ENCODE results near the gene ASB13. TPM values are rescaled to one million over a fixed set of nuclear protein-coding genes. Genes with fewer than 3 reads are reported as not detected.

The ASB13 gene
- total RNA-seq (2014; rRNA removed; shearing (Covaris generic)): 18.3 and 19.1 TPM in 2 replicates
- polyA plus RNA-seq (2014; cell fraction: nucleus; rRNA removed): 21.0 and 22.4 TPM in 2 replicates

- peak; percentile 38 for DNase-seq (ENCODE audit: extremely low read depth, low read depth)
Measured at GRCh38 chr10:5666008-5666840, at the start of gene ASB13. ASB13 (minus strand) TSS chr10:5666595; CDS start chr10:5666551, 44 bp downstream.

DNA sequence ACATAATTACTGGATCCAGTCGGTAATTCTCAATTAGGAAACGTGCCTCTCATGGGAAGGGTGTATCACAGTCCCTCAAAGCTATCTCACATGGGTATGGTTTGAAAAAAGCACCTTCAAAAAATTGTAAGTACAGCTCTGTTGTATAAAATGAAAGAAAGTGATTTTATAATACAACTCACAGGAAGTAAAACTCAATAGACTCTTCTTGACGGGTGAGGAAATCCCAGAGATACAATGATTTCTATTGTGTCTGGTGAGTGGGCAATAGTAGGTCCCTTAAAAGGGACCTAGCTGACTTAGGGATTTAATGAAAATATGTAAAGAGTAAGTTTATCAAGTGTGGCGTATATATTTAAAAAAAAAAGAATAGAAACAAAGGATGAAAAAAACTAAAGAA, 45.2 kb upstream of the ASB13 start:
- no peak for DNase-seq (ENCODE audit: extremely low read depth, low read depth)

GRCh38 chr10:5710859-5711258, 44.5 kb upstream of the ASB13 start:
- no peak for DNase-seq (ENCODE audit: extremely low read depth, low read depth)

DNA sequence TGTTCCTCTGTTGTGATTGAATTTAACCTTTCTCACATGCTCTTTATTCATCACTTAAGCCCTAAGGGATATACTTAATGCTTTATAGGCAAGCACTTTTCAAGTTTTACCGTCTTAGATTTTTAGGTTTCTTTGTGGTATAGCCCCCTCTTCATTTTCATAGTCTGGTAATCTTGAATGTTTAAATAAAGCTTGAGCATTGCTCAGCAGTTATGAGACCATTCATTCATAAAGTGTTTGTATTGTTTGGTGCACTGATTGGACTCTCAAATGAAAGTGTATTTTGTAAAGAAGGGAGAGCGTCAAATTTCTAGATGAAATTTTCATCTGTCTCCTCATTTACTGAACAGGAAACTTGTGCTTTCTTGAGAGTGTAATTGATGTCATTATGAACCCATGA, 43.5 kb upstream of the ASB13 start:
- DNase-seq (ENCODE audit: extremely low read depth, low read depth): no peak

- DNase-seq (ENCODE audit: extremely low read depth, low read depth): no peak
Measured at GRCh38 chr10:5708356-5708755, 42.0 kb upstream of the ASB13 start.

DNA sequence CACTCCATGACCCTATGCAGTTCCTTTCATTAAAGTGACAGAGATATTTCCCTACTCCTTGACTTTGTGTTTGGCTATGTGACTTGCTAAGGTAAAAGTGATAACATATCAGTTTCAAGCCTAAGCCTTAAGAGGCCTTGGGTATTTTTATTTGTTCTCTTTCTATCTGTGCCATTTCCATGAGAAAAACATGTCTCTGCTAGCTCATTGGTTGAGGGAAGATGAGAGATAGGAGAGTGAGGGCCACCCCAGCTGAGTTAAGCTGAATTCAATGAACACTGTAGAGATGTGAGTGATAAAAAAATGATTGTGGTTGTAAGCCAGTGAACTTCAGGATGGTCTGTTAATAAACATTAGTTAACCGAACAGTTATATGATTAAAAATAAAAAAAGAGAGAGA, 31.7 kb upstream of the ASB13 start:
- DNase-seq (ENCODE audit: extremely low read depth, low read depth): no peak

GRCh38 chr10:5697342-5697741, 30.9 kb upstream of the ASB13 start:
- no peak for DNase-seq (ENCODE audit: extremely low read depth, low read depth)

DNA sequence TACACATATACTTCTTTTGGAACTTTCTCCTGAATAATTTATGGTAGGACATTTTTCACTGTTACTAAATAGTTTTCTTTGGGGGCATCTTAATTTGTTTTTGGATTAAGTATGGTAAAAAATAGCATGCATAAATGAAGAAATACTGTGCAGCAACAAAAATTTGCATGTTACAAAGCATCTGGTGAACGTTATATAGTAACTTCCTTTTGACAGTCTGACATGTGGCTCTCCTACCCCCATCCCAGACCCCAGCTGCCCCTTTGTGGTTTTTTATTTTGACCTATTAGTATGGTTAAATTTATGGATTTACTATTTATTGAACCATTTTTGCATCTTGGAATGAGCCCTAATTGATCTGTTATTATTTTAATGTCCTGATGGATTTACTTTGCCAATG, 28.2 kb upstream of the ASB13 start:
- no peak for DNase-seq (ENCODE audit: extremely low read depth, low read depth)

DNA sequence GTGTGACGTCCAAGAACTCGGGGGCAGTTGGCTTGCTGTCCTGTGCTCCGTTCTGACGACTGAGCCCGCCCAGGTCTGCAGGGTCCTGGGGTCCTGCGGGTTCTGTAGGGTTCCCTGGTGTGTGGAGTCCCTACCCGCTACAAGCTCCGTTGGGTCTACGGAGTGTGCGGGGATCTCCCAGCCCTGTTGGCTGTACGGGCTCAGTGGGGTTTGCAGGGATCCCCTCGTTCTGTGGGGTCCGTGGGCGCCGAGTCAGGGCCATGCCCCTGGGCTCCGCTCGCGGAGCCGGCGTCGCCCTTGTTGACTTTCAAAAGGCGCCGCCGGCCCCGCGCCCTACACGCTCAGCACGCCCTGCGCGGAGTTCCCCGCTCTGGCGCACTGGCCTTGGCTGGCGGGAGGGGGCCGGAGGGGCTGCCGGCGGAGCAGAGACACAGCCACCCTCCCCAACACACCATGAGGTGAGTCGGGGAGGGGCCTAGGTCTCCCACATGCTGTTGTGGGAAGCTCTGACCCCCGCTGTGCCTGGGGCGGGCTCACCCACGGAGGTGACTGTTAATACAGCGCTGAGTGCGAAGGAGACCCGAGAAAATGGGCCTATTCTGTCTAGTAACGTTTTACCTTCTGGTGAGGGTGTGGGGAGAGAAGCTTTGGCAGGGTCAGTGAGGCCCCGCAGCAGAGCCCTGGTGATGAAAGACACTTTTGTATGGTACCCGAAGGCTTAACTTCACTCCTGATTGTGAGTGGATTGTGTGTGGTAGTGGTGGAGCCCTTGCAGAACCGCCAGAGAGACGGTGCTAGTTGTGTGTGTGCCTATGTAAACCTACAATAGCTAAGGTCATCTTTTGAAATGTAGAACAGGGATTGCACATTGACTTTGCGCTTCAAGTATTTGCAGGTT, 26.3 kb upstream of the ASB13 start:
- DNase-seq (ENCODE audit: extremely low read depth, low read depth): no peak

DNA sequence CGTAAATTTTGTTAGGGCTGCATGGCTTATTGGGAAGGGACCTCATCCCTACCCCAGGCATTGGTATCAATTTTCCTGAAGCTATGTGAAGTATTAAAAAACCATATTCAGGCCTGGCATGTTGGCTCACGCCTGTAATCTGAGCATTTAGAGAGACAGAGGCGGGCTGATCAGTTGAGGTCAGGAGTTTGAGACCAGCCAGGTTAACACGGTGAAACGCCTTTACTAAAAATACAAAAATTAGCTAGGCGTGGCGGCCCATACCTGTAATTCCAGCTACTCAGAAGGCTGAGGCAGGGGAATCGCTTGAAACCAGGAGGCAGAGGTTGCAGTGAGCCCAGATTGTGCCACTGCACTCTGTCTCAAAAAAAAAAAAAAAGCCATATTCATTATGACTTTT, 25.4 kb upstream of the ASB13 start:
- DNase-seq (ENCODE audit: extremely low read depth, low read depth): no peak

DNA sequence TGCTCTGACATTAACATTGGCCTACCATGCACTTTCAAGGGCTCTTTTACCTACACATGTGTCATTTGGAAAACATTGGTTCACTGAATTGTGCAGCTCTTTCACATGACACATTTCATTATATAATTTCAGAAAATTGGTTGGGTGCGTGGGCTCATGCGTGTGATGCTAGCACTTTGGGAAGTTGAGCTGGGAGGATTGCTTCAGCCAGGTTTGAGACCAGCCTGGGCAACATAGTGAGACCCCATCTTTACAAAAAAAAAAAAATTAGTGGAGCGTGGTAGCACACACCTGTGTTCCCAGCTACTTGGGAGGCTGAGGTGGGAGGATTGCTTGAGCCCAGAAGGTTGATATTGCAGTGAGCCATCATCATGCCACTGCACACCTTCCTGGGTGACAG, 22.2 kb upstream of the ASB13 start:
- no peak for DNase-seq (ENCODE audit: extremely low read depth, low read depth)

DNA sequence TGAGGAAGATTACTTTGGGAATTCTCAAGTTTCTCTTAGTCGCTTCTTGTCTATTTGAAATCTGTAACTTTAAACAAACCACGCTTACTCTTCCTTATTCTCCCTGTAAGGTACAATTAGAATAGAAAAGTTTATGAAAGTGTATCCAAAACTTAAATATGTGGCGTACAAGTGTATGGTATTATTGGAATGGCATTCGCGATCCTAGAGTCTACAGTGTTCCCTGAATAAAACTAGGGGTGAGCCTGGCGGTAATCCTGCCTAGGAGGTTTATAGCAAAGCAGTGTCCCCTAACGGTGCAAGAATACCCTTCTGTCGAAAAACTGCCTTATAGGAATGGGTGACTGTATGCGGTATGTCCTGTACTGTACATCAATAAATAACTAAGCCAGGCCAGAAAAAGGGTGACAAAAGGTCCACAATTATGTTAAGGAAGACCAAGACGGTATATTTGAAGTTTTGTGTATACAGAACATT, 19.4 kb upstream of the ASB13 start:
- DNase-seq (ENCODE audit: extremely low read depth, low read depth): no peak

DNA sequence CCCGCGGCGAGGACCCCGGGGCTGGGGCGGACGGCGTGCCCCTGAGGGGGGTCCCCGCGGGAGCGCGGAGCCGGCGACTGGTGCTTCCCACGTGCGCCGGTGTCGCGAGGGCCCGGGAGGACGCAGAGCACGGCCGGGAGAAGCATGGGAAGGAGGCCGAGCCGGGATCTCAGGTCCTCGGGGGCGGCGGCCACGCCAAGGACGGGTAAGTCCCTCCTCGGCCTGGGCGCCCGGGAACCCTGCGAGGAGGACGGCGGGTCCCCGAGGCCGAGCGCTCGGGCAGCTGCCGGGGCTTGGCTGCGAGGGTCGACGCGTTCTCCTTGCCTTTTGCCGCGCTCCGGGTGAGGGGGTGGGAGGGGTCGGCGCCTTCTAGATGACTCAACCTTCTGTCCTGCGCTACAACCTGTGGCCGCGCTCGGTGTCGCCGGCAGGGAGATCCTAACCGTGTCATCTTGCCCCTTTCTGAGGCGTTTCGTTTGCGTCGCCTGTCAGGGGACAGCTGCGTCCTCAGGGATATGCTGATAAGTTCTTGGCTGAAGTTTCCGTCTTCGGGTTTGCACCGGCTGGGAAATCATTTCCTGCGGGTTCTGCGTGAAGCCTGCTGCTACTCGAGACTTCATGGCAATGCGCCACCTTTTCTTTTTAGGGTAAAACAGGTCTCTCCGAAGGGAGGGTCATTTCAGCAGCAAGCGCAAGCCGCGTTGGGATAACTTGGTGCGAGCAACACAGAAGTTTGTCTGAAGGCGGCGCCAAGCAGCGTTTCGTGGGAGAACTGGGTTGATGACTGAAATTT, 18.8 kb upstream of the ASB13 start:
- DNase-seq (ENCODE audit: extremely low read depth, low read depth): peak; percentile 47

- DNase-seq (ENCODE audit: extremely low read depth, low read depth): peak; percentile 95
Measured at GRCh38 chr10:5684318-5684970, 18.0 kb upstream of the ASB13 start, which contains the start of gene TASOR2. TASOR2 (plus strand) TSS chr10:5684838; CDS start chr10:5720643, 35,805 bp downstream.

DNA sequence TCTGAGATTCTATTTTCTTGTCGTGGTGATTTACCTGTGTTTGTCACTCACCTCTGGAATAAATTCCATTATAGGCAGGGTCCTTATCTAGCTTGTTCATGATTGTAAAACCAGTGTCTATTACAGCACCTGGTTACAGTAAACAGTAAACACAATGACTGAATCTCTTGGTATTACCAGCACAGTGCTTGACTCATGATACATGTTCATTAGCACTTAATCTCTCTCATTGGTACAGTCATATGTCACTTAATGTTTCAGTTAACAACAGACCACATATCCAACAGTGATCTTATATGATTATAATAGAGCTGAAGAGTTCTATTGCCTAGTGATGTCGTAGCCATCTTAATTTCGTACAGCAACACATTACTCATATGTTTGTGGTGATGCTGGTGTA, 16.7 kb upstream of the ASB13 start:
- no peak for DNase-seq (ENCODE audit: extremely low read depth, low read depth)

DNA sequence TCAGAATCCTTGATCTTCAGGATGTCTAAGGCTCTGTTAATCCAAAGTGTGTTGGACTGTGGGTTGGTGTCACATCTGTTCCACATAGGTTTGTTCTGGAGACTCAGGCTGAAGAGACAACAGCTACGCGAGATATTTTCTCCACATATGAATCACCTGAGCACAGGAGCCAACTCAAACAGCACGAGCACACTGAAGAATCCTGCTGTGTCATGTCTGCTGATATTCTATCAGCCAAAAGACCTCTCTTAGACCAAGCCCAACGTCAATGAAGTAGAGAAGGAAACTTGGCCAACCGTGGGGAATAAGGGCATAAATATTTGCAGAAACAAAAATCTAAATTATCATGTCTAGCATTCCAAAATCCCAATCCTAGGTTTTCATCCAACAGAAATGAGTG, 15.5 kb upstream of the ASB13 start:
- no peak for DNase-seq (ENCODE audit: extremely low read depth, low read depth)

GRCh38 chr10:5679606-5680005, 13.2 kb upstream of the ASB13 start:
- DNase-seq (ENCODE audit: extremely low read depth, low read depth): no peak

GRCh38 chr10:5679037-5679435, 12.6 kb upstream of the ASB13 start:
- DNase-seq (ENCODE audit: extremely low read depth, low read depth): no peak

- no peak for DNase-seq (ENCODE audit: extremely low read depth, low read depth)
Measured at GRCh38 chr10:5678397-5679036, 12.1 kb upstream of the ASB13 start.

Data from NCI-H460 (cell line).